Measurements from ENCODE around the gene TAGLN3.
"Not testable (repeated sequence)": the region's sequence is repeated elsewhere in the genome, so short reads cannot be mapped to it uniquely, and the experiment has no call there.

TAGLN3 gene

GRCh38 chr3:112010636-112011035 lies 11.9 kb downstream of the TAGLN3 start:
- no peak for DNase-seq

GRCh38 chr3:112011376-112011940 lies 12.7 kb downstream of the TAGLN3 start:
- no peak for DNase-seq

GRCh38 chr3:112012205-112012992 lies 13.7 kb downstream of the TAGLN3 start:
- DNase-seq, result peak; percentile 22

GRCh38 chr3:112013058-112013783 lies 14.5 kb downstream of the TAGLN3 start:
- peak; percentile 71 for DNase-seq

- no peak for DNase-seq
Measured at GRCh38 chr3:112013784-112014143, 15.0 kb downstream of the TAGLN3 start.

- no peak for DNase-seq
Measured at GRCh38 chr3:112017091-112017490, 18.4 kb downstream of the TAGLN3 start.

GRCh38 chr3:112018712-112019111 lies 20.0 kb downstream of the TAGLN3 start:
- DNase-seq, result no peak

GRCh38 chr3:112019716-112020115 lies 21.0 kb downstream of the TAGLN3 start:
- DNase-seq, result no peak

GRCh38 chr3:112020674-112021085 lies 22.0 kb downstream of the TAGLN3 start:
- no peak for DNase-seq

- no peak for DNase-seq
Measured at GRCh38 chr3:112027142-112027541, 28.4 kb downstream of the TAGLN3 start.

- no peak for DNase-seq
Measured at GRCh38 chr3:112027826-112028225, 29.1 kb downstream of the TAGLN3 start.

- no peak for DNase-seq
Measured at GRCh38 chr3:112030901-112031300, 32.2 kb downstream of the TAGLN3 start.

- DNase-seq, result no peak
Measured at GRCh38 chr3:112032098-112032731, 33.5 kb downstream of the TAGLN3 start.

GRCh38 chr3:112034436-112034835 lies 35.7 kb downstream of the TAGLN3 start, which contains the start of gene TMPRSS7:
Gene TMPRSS7, plus strand, starts transcription at chr3:112034736. Its CDS starts 110 bp downstream, at chr3:112034846.
- DNase-seq, result no peak

- no peak for DNase-seq
Measured at GRCh38 chr3:112035241-112035640, 36.5 kb downstream of the TAGLN3 start.

- not testable (repeated sequence) for DNase-seq
Measured at GRCh38 chr3:112037194-112037593, 38.5 kb downstream of the TAGLN3 start.

- peak; percentile 7 for DNase-seq
Measured at GRCh38 chr3:112038863-112039262, 40.1 kb downstream of the TAGLN3 start.

GRCh38 chr3:112041321-112041720 lies 42.6 kb downstream of the TAGLN3 start:
- no peak for DNase-seq

- DNase-seq, result no peak
Measured at GRCh38 chr3:112042842-112043280, 44.1 kb downstream of the TAGLN3 start.

- DNase-seq, result peak; percentile 76
Measured at GRCh38 chr3:112043621-112044201, 45.0 kb downstream of the TAGLN3 start.

- DNase-seq, result peak; percentile 29
Measured at GRCh38 chr3:112046599-112046998, 47.9 kb downstream of the TAGLN3 start.

- no peak for DNase-seq
Measured at GRCh38 chr3:112047264-112047663, 48.5 kb downstream of the TAGLN3 start.

- no peak for DNase-seq
Measured at GRCh38 chr3:112048911-112049310, 50.2 kb downstream of the TAGLN3 start.

Measured in fibroblast of skin of abdomen (primary cell).